Mucosa of descending colon (tissue), 3 donors: ENCODE data around the gene TUBD1. TPM values are rescaled to one million over a fixed set of nuclear protein-coding genes. Genes with fewer than 3 reads are reported as not detected.

Source experiments
- ATAC-seq: fragments of 200-7000 bp; cut with Tn5 transposase; one replicate; pipeline ENCODE4 v1.9.1; 2020; ENCODE audit warnings: mild to moderate bottlenecking, moderate library complexity
- DNase-seq, 3 donors: peaks; one replicate each; pipeline ENCODE4 v3.0.0-alpha.2; 2020
- H3K36me3 ChIP-seq: fragments of 200-600 bp; one replicate; pipeline ENCODE4 v1.8.0; 2021; ENCODE audit warnings: low read depth, mild to moderate bottlenecking
- H3K4me1 ChIP-seq: fragments of 200-600 bp; one replicate; pipeline ENCODE4 v1.8.0; 2021; ENCODE audit warnings: low read depth, mild to moderate bottlenecking
- H3K4me3 ChIP-seq: fragments of 200-600 bp; one replicate; pipeline ENCODE4 v1.8.0; 2021; ENCODE audit warnings: mild to moderate bottlenecking
- H3K9me3 ChIP-seq: fragments of 200-600 bp; one replicate; pipeline ENCODE4 v1.8.0; 2021; ENCODE audit warnings: mild to moderate bottlenecking
- CTCF ChIP-seq: fragments of 200-600 bp; IDR thresholded peaks from one replicate; pipeline ENCODE4 v1.8.0; 2022; ENCODE audit warnings: antibody characterized with exemption, mild to moderate bottlenecking
- intact Hi-C, 2 donors: fragments of 100-400 bp; cut with DNase I in 1 of 2; cut with micrococcal nuclease in 1 of 2; formaldehyde crosslinking; loops; one replicate each; pipeline versions ENCODE4 v1.11.0 to v1.11.1; 2022; cut with DNase I, micrococcal nuclease
- total RNA-seq, 3 donors: library from RNA; stranded (reverse); fragmentation: NEBNext Ultra II Directional in 2 of 3; extraction: Animal tissue kit (Norgen Biotek cat#: 25700) in 2 of 3; gene quantifications; one replicate each; pipeline versions ENCODE4 v1.2.1 to v1.2.4, GENCODE V29; 2021 to 2023
- donor health status: DM: no; HTN: no; CAD: no; lungs with moderate emphysema.
- donor health status: DM: no; HTN: no; CAD: no.
- donor health status: DM: no; HTN: yes; CAD: no.

TUBD1 gene
- total RNA-seq, 3 donors from 2014 or later: 6.1 to 11.4 (median 6.2) TPM

- intact Hi-C loops: no loop called here
- peaks cover 8% of the 10 kb centered on the region for H3K4me1 ChIP-seq
- no peaks in the 10 kb centered on the region for H3K9me3 ChIP-seq
- DNase-seq (no peak), ATAC-seq (peak; percentile 94)
- no peaks in the 10 kb centered on the region for H3K36me3 ChIP-seq
- no peak for TF ChIP-seq CTCF
- no peak overlapping the region for H3K4me3 ChIP-seq
Observed at GRCh38 chr17:59899099-59899498, 6.4 kb upstream of the TUBD1 start.

- no peak for TF ChIP-seq CTCF
- no peak for DNase-seq
- no peak overlapping the region for H3K4me3 ChIP-seq
- intact Hi-C loops: no loop called here
- H3K9me3 ChIP-seq: no peaks in the 10 kb centered on the region
- H3K4me1 ChIP-seq: peaks cover 9% of the 10 kb centered on the region
- no peaks in the 10 kb centered on the region for H3K36me3 ChIP-seq
- ATAC-seq: no peak
Observed at GRCh38 chr17:59897090-59897489, 4.3 kb upstream of the TUBD1 start.

- Histone ChIP-seq H3K36me3 (no peaks in the 10 kb centered on the region), H3K4me3 (peak overlapping the region; percentile 69), H3K4me1 (peaks cover 20% of the 10 kb centered on the region), H3K9me3 (no peaks in the 10 kb centered on the region)
- peak; percentile 8 for ATAC-seq
- DNase-seq: no peak
- intact Hi-C loops: no loop called here
- TF ChIP-seq CTCF: no peak
Observed at GRCh38 chr17:59893676-59894100, 945 bp upstream of the TUBD1 start.

GRCh38 chr17:59892251-59892923 lies 356 bp downstream of the TUBD1 start:
- Histone ChIP-seq H3K9me3 (no peaks in the 10 kb centered on the region), H3K36me3 (no peaks in the 10 kb centered on the region), H3K4me1 (peaks cover 20% of the 10 kb centered on the region), H3K4me3 (peak overlapping the region; percentile 69)
- intact Hi-C loops: no loop called here
- TF ChIP-seq CTCF: no peak
- ATAC-seq (peak; percentile 66), DNase-seq (peak in 2 of 3 donors; percentile 17 to 35)

GRCh38 chr17:59890720-59891119 lies 2.0 kb downstream of the TUBD1 start:
- no peak for TF ChIP-seq CTCF
- Histone ChIP-seq H3K9me3 (no peaks in the 10 kb centered on the region), H3K4me3 (no peak overlapping the region), H3K36me3 (no peaks in the 10 kb centered on the region), H3K4me1 (peaks cover 20% of the 10 kb centered on the region)
- intact Hi-C loops: no loop called here
- no peak for ATAC-seq
- no peak for DNase-seq
